GM18505 (cell line): ENCODE data around the gene GSKIP.

Experiments
- ATAC-seq: cut with Tn5 transposase; IDR thresholded peaks from one replicate; pipeline ENCODE4 v1.9.1; 2021; ENCODE audit not compliant: unreplicated experiment
- POLR2A ChIP-seq: IDR thresholded peaks from 4 replicates; pipeline ENCODE4 v1.6.1; 2011; ENCODE audit warnings: borderline replicate concordance; ENCODE audit not compliant: insufficient read depth, insufficient read length; ENCODE audit errors: extremely low read depth

GSKIP gene

DNA sequence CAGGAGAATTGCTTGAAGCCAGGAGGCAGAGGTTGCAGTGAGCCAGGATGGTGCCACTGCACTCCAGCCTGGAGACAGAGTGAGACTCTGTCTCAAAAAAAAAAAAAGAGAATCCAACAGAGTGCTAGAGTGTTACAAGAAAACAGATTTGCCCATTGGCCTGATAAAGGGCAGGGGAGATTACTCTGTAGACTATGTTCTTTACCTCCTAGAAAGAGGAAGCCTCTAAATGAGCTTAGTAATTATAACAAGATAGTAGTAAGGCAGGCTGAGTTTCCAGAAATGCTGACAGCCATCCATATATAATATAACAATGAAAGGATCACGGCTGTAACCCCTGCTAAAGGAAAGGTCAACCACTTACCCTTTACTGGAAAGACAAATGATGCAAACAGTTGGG lies 53.0 kb downstream of the GSKIP start:
- ATAC-seq = no peak

DNA sequence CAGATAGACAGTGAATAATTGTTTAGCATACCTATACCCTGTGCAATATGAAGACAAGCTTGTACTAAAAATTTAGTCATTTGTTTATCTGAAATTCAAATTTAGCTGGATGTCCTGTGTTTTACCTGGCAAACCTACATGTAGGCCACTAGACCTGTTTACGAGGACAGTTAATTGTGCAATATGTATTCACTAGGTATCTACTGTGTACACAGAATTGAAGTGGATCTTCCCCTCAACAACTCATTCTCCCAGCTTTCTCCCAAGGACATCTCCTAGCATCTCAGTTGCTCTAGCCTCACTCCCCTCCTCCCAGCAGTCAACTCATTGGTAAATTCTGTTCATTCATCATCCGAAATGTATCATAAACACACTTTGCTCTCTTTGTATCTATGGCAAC lies 53.9 kb downstream of the GSKIP start:
- ATAC-seq = no peak
- TF ChIP-seq POLR2A = no peak

More for the DNA sequence above, 53.0 kb downstream of the GSKIP start:
- no peak for TF ChIP-seq POLR2A

GRCh38 chr14:96418075-96418474 lies 54.7 kb downstream of the GSKIP start:
- ATAC-seq = no peak
- TF ChIP-seq POLR2A = no peak

DNA sequence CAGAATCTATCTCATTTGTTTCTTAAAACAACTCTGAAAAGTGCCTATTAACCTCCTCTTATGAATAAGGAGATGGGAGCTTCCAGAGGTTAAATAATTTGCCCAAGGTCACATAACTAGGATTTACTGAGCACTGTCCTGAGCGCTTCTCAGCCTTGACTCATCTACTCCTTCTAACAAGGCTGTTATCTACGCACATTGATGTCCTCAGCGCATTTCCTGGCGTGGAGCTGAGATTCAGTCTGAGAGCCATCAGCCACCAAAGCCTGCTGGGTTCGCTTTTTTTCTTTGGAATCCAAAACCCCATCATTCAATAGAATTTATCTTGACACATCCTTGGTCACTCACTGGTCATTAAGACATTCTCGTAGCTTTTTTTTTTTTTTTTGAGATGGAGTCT lies 57.9 kb downstream of the GSKIP start:
- no peak for ATAC-seq
- TF ChIP-seq POLR2A = no peak

- no peak for TF ChIP-seq POLR2A
- no peak for ATAC-seq
Observed at GRCh38 chr14:96422992-96423391, 59.7 kb downstream of the GSKIP start.

DNA sequence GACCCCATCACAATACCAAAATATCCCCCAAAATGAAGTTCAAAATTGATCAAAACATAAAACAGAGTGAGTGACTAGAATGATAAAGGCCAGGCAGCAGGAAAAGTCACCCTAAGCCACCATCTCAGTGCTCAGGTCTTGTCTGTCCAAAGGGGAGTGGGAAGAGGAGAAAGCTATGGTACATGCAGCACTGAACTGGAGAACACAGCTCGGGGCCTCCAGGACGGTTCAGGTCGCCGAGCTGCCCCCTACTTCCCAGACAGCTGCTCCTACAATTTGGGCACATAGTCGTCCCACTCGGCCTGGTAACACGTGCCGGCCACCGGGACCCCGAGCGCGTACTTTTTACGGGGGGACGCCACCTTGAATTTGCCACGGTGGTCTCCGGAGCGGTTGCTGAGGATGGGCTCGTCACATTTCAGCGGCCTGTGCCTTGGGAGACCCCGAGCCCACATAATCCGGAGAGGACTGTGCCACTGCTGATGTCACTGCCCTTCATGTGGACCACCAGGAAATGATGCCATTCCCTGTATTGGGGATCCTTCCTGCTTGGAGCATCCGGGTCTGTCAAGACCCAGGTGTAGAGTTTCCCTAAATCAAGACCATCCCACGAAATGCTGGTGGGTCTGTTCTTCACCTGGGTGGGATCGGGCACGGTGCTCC lies 60.3 kb downstream of the GSKIP start:
- ATAC-seq = peak; percentile 17

DNA sequence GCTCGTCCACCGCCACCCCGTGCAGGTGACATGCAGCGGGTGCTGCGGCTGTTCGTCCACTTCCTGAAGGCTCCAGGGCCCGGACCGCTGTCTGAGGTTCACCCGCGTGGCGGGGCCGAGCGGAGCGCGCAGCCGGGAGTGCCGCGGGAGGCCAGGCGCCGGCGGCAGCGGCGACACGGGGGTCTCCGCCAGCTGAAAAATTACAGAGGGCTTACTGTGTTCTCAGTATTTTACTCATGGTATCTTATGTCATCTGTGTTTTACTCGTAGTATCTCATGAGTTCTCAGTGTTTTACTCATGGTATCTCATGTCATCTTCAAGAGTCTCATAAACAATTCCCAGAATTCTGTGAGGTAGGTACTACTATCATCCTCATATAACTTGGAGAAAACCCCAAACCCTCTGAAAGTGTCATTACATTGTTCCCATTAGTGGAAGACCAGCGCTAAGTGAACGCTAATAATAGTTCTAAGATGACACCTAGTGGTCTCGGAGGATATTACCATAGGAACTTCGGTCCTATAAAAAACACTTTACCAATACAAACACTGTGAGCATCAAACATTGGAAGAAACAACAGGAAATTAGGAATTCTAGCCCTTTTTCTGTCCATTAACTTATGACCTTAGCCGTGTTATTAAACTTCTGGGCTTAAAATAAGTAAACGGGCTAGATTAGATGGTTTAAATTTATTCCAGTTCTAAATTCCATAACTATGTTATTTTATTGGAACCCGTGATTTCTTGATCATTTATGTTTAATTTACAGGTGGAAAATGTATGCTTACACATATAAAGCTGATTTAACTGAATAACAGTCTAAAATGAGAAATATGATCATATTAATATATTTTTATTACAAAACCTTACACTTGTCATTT lies 61.0 kb downstream of the GSKIP start:
- ATAC-seq = peak; percentile 78
- no peak for TF ChIP-seq POLR2A

More for the DNA sequence above, 60.3 kb downstream of the GSKIP start:
- no peak for TF ChIP-seq POLR2A

DNA sequence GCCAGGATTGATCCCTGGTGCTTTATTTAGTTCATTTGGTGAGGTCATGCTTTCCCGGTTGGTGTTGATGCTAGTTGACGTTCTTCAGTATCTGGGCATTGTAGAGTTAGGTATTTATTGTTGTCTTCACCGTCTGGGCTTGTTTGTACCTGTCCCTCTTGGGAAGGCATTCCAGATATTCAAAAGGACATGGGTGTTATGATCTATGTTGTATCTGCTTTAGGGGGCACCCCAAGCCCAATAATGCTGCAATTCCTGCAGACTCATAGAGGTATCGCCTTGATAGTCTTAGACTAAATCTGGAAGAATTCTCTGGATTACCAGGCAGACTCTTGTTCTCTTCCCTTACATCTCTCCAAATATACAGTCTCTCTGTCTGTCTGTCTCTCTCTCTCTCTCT lies 70.7 kb downstream of the GSKIP start:
- ATAC-seq = no peak
- no peak for TF ChIP-seq POLR2A
